PC-3 (cell line): ENCODE results near the gene UNC5B. TPM values are rescaled to one million over a fixed set of nuclear protein-coding genes. Genes with fewer than 3 reads are reported as not detected.

Source experiments
- ATAC-seq: fragments of 200-7000 bp; cut with Tn5 transposase; 2 replicates; pipeline ENCODE4 v1.9.1; 2020; ENCODE audit warnings: mild to moderate bottlenecking, moderate library complexity
- BruUV-seq: library from RNA; stranded (reverse); fragments of 400-500 nt; replicated peaks from 2 replicates; lab custom pipeline; 2021; lab: Mats Ljungman, UMichigan
- CTCF ChIA-PET: fragments of 300-600 bp; sonication (Branson Sonifier 250); formaldehyde crosslinking; loops from one replicate; lab custom pipeline; 2022; ENCODE audit warnings: antibody characterized with exemption; lab: Charles Lee
- POLR2A ChIA-PET: fragments of 300-600 bp; sonication (Branson Sonifier 250); formaldehyde crosslinking; loops from one replicate; lab custom pipeline; 2022; ENCODE audit warnings: antibody characterized with exemption; ENCODE audit not compliant: unreplicated experiment; lab: Charles Lee
- DNase-seq: peaks from one replicate; pipeline ENCODE4 v3.0.0-alpha.2; 2015
- H2AFZ ChIP-seq: fragments of 300-600 bp; sonication (generic); 2 replicates; pipeline ENCODE4 v1.6.0; 2016; ENCODE audit warnings: antibody characterized with exemption, low read length
- H3F3A ChIP-seq: fragments of 300-600 bp; sonication (generic); one replicate; pipeline ENCODE4 v1.6.0; 2017; ENCODE audit warnings: antibody characterized with exemption, low read length, control low read depth, mild to moderate bottlenecking; ENCODE audit not compliant: unreplicated experiment
- H3K27ac ChIP-seq: fragments of 300-600 bp; sonication (generic); 2 replicates; pipeline ENCODE4 v1.5.1; 2016; ENCODE audit warnings: mild to moderate bottlenecking, low read length
- H3K27me3 ChIP-seq: fragments of 300-600 bp; sonication (generic); 2 replicates; pipeline ENCODE4 v1.6.1; 2016; ENCODE audit warnings: low read length, mixed read lengths
- H3K36me3 ChIP-seq: fragments of 300-600 bp; sonication (generic); 2 replicates; pipeline ENCODE4 v1.6.1; 2016; ENCODE audit warnings: low read depth, mixed run types, low read length, mixed read lengths
- H3K4me1 ChIP-seq: fragments of 300-600 bp; sonication (generic); 2 replicates; pipeline ENCODE4 v1.5.1; 2016; ENCODE audit warnings: low read length; ENCODE audit not compliant: insufficient read depth
- H3K4me2 ChIP-seq: fragments of 300-600 bp; sonication (generic); 2 replicates; pipeline ENCODE4 v1.6.0; 2016; ENCODE audit warnings: low read length
- H3K4me3 ChIP-seq: fragments of 300-600 bp; sonication (generic); 2 replicates; pipeline ENCODE4 v1.5.1; 2016; ENCODE audit warnings: mild to moderate bottlenecking, low read length, mixed read lengths
- H3K79me2 ChIP-seq: fragments of 300-600 bp; sonication (generic); 2 replicates; pipeline ENCODE4 v1.6.1; 2017; ENCODE audit warnings: low read length, mixed read lengths
- H3K9ac ChIP-seq: fragments of 300-600 bp; sonication (generic); 2 replicates; pipeline ENCODE4 v1.6.0; 2016; ENCODE audit warnings: mild to moderate bottlenecking, low read length
- H3K9me2 ChIP-seq: fragments of 300-600 bp; sonication (generic); replicated peaks from 2 replicates; pipeline ENCODE4 v1.6.1; 2016; ENCODE audit warnings: mixed run types, low read length, mixed read lengths
- H3K9me3 ChIP-seq: fragments of 300-600 bp; sonication (generic); 2 replicates; pipeline ENCODE4 v1.6.1; 2016; ENCODE audit warnings: low read length, mixed read lengths
- H4K20me1 ChIP-seq: fragments of 300-600 bp; sonication (generic); 2 replicates; pipeline ENCODE4 v1.6.1; 2016; ENCODE audit warnings: low read length, mixed read lengths
- CTCF ChIP-seq: fragments of 300-600 bp; sonication (generic); conservative IDR thresholded peaks from 2 replicates; pipeline ENCODE4 v1.5.1; 2017; ENCODE audit warnings: antibody characterized with exemption, low read depth, mild to moderate bottlenecking, low read length
- EZH2 ChIP-seq: fragments of 300-600 bp; sonication (generic); IDR thresholded peaks from one replicate; pipeline ENCODE4 v1.6.1; 2017; ENCODE audit warnings: antibody characterized with exemption, mild to moderate bottlenecking, low read length; ENCODE audit not compliant: unreplicated experiment
- EZH2phosphoT487 ChIP-seq: fragments of 300-600 bp; sonication (generic); IDR thresholded peaks from 2 replicates; pipeline ENCODE4 v1.6.1; 2018; ENCODE audit warnings: mild to moderate bottlenecking, antibody characterized with exemption, low read length, borderline replicate concordance
- intact Hi-C: fragments of 100-400 bp; cut with micrococcal nuclease; formaldehyde crosslinking; loops from 2 replicates; pipeline ENCODE4 v1.9.0; 2023
- total RNA-seq: library from RNA; depleted of rRNA; stranded (reverse); fragments of >200 nt; gene quantifications from 2 replicates; pipeline ENCODE4 v1.2.3, GENCODE V29; 2014

The UNC5B gene
- total RNA-seq, 1 experiment from 2014 or later: 0.26 TPM

- intact Hi-C loops: no loop called here
- no peaks in the 10 kb centered on the region for H3K36me3 ChIP-seq
- H3K9ac ChIP-seq: no peak overlapping the region
- H3K4me1 ChIP-seq: peaks cover 7% of the 10 kb centered on the region; the same call in 1 of the 2 replicates
- DNase-seq (no peak), ATAC-seq (no peak)
- H3K4me3 ChIP-seq: no peak overlapping the region
- TF ChIP-seq EZH2phosphoT487 (no peak), EZH2 (no peak)
- no peaks in the 10 kb centered on the region for H4K20me1 ChIP-seq
- CTCF ChIA-PET: no interaction called here
- no peaks in the 10 kb centered on the region for H3K9me3 ChIP-seq
- no peaks in the 10 kb centered on the region for H3F3A ChIP-seq
- no peaks in the 10 kb centered on the region for H3K27me3 ChIP-seq
- no peak overlapping the region for H3K4me2 ChIP-seq
- no peaks in the 10 kb centered on the region for H3K79me2 ChIP-seq
- BruUV-seq: no TSS peak
- no peaks in the 10 kb centered on the region for H3K9me2 ChIP-seq
- no peak overlapping the region for H3K27ac ChIP-seq
- no peak overlapping the region for H2AFZ ChIP-seq
- POLR2A ChIA-PET: no interaction called here
Observed at GRCh38 chr10:71321386-71321785, 109.0 kb downstream of the UNC5B start.

- CTCF ChIA-PET: no interaction called here
- H3K4me3 ChIP-seq: no peak overlapping the region
- intact Hi-C loops: no loop called here
- H3K27me3 ChIP-seq: no peaks in the 10 kb centered on the region
- H3K9me2 ChIP-seq: no peaks in the 10 kb centered on the region
- H3K9ac ChIP-seq: no peak overlapping the region
- no peaks in the 10 kb centered on the region for H4K20me1 ChIP-seq
- H3K36me3 ChIP-seq: no peaks in the 10 kb centered on the region
- H3K4me1 ChIP-seq: peaks cover 7% of the 10 kb centered on the region; the same call in 1 of the 2 replicates
- ATAC-seq: no peak
- POLR2A ChIA-PET: no interaction called here
- no peak overlapping the region for H2AFZ ChIP-seq
- no peak overlapping the region for H3K27ac ChIP-seq
- no peaks in the 10 kb centered on the region for H3F3A ChIP-seq
- BruUV-seq: no TSS peak
- H3K79me2 ChIP-seq: no peaks in the 10 kb centered on the region
- DNase-seq: no peak
- H3K9me3 ChIP-seq: no peaks in the 10 kb centered on the region
- no peak for TF ChIP-seq EZH2
- no peak overlapping the region for H3K4me2 ChIP-seq
Observed at GRCh38 chr10:71323407-71323806, 111.0 kb downstream of the UNC5B start.

GRCh38 chr10:71324743-71325142 is 112.4 kb downstream of the UNC5B start:
- TF ChIP-seq EZH2phosphoT487 (no peak), EZH2 (no peak), CTCF (no peak)
- no TSS peak for BruUV-seq
- H3K27ac ChIP-seq: no peak overlapping the region
- H3K9me3 ChIP-seq: no peaks in the 10 kb centered on the region
- intact Hi-C loops: no loop called here
- no peaks in the 10 kb centered on the region for H3K36me3 ChIP-seq
- no peak overlapping the region for H2AFZ ChIP-seq
- no peaks in the 10 kb centered on the region for H4K20me1 ChIP-seq
- peaks cover 6% of the 10 kb centered on the region; the same call in 1 of the 2 replicates for H3K4me1 ChIP-seq
- H3K9ac ChIP-seq: no peak overlapping the region
- H3K4me3 ChIP-seq: no peak overlapping the region
- H3K27me3 ChIP-seq: no peaks in the 10 kb centered on the region
- ATAC-seq (no peak), DNase-seq (no peak)
- H3K9me2 ChIP-seq: no peaks in the 10 kb centered on the region
- ChIA-PET CTCF (no interaction called here), POLR2A (no interaction called here)
- no peak overlapping the region for H3K4me2 ChIP-seq
- H3F3A ChIP-seq: no peaks in the 10 kb centered on the region
- no peaks in the 10 kb centered on the region for H3K79me2 ChIP-seq

- POLR2A ChIA-PET: no interaction called here
Observed at GRCh38 chr10:71325267-71325666, 112.9 kb downstream of the UNC5B start.

More at GRCh38 chr10:71325267-71325666, 112.9 kb downstream of the UNC5B start:
- no peak overlapping the region for H3K4me2 ChIP-seq
- H3K27me3 ChIP-seq: no peaks in the 10 kb centered on the region
- H3K4me3 ChIP-seq: no peak overlapping the region
- H3K9me3 ChIP-seq: no peaks in the 10 kb centered on the region
- H3K79me2 ChIP-seq: no peaks in the 10 kb centered on the region
- no peaks in the 10 kb centered on the region for H3K9me2 ChIP-seq
- no peaks in the 10 kb centered on the region for H3K36me3 ChIP-seq
- DNase-seq: no peak
- no TSS peak for BruUV-seq
- no peak for ATAC-seq
- H3F3A ChIP-seq: no peaks in the 10 kb centered on the region
- no peak overlapping the region for H2AFZ ChIP-seq
- H3K4me1 ChIP-seq: peaks cover under 1% of the 10 kb centered on the region; the same call in 1 of the 2 replicates
- TF ChIP-seq EZH2 (no peak), CTCF (no peak), EZH2phosphoT487 (no peak)
- CTCF ChIA-PET: no interaction called here
- H3K9ac ChIP-seq: no peak overlapping the region
- no peak overlapping the region for H3K27ac ChIP-seq
- no peaks in the 10 kb centered on the region for H4K20me1 ChIP-seq
- intact Hi-C loops: no loop called here
